ENCODE data around the gene PPP2R5C.

PPP2R5C gene

DNA sequence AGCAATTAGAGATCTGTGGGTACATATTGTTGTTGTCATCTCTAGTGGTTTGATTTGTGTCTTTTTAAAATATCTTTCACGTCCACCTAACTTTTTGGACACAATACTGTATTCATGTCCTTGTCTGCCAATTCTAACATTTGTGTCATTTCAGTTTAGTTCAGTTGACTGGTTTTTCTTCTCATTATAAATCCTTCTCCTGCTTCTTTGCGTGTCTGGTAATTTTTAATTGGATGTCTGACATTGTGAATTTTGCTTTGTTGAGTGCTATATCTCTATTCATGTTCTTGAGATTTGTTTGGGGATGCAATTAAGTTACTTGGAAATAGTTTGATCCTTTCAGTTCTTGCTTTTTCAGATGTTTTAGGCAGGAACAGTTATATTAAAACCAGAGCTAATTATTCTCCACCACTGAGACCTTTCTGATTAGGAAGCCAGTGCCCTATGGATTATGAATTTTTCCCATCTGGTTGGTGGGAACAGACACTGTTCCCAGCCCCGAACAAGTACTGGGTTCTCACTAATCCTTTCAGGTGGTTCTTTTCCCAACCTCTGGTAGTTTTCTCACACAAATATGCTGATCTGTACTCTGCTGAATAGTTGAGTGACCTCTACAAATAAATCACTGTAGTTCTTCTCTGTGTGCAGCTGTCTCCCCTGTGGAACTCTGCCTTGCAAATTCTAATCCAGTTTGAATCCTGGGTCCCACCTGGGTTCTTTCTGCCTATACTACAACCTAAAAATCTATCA, 111.7 kb downstream of the PPP2R5C start:
- DNase-seq = no peak

DNA sequence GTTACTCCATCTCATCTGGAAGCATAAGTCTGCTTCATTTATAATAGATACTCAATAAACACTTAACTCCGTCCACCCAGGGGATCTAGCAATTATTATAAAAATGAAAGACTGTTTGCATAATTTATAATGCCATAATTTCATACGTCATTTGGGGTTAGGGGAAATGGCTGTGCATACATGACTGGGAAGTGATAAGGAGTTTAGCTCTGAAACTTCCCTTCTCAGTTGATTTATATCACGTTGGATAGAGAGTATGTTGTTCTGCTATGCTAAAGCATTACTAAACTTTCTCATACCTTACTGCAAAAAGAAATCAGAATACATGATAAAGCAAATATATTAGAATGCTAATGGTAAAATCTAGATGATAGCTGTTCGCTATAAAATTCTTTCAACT, 112.5 kb downstream of the PPP2R5C start:
- no peak for DNase-seq

DNA sequence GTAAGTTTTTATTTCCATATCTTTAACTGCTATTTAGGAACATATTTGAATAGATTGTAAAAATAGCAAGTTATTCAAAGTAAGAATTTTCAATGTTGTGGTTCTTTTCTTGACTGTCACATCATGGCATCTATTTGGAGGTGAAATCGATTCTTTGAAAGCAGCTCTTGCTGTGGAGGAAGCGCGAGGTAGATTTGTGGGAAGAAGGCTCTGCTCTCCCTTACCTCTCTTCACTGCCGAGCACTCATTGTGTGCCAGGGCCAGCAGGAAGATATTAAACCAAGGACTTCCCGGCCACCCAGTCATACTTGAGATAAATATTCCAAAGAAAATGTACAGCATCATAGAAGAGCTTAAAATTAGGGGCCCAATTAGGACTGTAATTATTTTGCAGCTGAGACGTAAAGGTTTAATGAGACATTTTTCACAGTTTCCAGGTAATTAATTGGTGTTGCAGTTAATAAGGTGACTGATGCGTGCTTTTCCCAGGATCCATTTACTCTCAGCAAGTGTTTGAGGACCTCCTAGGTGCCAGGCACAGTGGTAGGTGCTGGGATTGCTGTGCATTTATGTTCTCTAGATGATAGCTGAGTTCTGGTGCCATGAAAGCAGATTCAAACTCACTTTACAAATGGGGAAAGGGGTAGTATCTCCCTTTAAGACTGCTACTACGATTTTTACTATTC, 113.7 kb downstream of the PPP2R5C start:
- DNase-seq = no peak

DNA sequence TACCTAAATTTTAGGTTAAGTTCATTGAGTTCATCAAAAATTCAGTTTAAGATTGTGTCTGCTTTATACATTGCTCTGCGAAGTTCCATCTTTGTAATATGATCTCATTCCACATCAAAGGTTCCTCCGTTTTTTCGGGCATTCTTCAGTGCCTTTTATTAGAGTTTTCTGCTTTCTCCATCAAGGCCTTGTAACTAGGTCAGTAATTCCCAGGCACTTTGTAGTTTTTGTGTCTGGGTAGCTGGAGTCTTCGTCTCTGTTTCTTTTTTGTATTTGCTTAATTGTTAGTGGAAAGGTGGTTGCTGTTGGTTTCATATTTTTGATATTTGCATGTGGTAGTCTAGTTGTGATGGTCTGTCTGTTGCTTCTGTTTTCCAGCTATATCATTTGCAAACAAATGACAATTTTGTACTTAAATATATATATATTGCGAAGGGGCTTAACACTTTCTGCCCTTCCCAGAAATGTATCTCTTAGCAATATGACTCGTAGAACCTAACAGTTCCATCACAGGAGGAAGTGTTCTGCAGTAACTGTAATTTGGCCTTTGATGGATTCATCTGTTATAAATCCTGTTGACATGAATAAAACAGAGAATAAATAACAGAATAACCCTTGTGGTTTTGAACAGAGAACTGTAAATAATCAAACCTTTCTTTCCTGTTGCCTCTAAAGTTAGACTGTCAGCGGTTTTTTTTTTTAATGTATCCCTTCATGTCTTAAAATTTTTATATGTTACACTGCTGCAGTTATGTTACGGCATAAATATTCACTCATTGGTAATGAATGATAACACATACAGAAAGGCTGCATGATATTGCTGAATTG, 114.4 kb downstream of the PPP2R5C start:
- no peak for DNase-seq

DNA sequence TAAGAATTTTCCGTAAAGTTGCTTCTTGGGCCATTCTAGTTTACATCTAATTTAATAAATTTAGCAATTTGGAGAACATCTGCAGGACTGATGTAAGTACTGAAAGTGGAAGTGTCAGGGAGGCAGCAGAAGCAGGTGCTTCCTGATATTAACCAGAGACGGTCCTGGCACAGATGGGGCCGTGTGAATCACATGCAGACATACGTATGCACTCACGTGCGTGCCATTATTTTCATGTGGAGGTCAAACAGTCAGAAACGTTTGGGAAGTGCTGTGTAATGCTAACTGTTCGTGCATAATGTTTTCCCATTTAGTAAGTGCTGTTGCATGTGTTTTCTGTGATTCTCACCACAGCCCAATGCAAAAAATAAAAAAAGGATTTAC, 115.0 kb downstream of the PPP2R5C start:
- peak; percentile 55 for DNase-seq

DNA sequence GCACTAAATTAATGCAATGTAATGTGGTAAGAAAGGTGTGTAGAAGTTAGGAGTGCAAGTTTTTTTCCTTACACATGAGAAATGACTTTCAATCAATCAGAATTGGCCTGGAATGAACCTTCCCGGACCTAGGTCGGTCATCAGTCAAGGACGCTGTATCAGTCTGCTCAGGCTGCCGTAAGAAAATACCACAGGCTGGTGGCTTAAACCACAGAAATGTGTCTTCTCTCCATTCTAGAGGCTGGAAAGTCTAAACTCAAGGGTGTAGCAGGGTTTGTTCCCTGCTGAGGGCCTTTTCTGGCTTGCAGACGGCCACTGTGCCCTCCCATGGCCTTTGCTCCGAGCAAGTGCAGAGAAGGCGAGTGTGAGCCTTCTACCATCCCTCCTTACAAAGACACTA, 116.3 kb downstream of the PPP2R5C start:
- DNase-seq = no peak

DNA sequence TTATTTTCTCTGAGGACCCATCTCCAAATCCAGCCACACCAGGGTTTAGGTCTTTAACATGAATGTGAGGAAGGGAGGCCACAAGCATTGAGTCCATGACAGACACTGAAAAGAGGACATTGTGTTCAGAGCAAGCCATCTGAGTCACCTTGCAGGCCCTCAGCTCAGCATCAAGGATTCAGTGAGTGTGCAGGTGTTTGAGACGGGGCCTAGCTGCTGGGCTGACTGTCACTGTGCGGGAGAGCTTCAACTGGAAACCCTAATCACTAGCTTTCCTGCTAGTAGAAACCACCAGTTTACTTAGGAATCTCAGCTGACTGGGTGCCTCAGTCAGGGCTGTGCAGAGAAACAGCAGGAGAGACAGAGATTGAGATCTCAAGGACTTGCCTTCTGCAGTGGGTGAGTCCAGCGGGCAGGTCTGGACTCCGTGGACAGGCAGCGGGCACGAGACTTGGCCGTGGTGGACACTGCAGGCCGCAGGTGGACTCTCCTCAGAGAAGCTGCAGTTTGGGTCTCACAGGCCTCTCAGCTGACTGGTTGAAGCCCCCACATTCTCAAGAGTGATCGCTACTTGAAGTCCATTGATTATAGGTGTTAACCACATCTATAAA, 116.8 kb downstream of the PPP2R5C start:
- no peak for DNase-seq

DNA sequence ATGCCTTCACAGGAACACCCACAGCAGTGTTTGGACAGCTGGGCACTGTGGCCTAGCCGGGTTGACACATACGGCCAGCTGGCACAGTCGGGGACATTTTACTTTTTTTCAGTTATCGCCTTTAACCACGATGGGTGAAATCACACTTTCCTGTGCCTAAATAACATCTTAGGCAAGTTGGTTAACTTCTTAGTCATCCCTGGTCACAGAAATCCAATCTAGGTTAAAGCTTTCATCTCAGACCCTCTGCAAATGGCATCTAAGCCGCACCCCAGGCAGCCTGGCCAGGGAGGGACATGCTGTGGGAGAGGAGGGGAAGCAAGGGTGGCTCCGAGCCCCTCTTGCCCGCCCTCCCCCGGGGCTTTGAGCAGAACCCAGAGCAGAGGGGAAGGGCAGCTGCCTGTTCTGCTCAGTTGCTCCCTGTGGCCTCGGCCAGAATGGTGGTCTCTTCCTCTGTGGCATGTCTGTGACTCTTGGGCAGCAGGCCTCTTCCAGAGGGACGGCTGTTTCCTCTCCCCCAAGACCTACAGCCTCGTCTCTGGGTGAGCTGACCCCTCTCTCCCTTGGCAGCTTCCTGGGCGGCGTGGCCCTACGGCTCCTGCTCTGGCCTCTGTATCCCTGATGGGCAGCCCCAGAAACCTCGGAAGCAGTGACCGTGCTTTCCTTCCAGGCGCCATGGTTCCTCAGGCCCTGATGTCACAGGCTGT, 117.5 kb downstream of the PPP2R5C start:
- DNase-seq = no peak

DNA sequence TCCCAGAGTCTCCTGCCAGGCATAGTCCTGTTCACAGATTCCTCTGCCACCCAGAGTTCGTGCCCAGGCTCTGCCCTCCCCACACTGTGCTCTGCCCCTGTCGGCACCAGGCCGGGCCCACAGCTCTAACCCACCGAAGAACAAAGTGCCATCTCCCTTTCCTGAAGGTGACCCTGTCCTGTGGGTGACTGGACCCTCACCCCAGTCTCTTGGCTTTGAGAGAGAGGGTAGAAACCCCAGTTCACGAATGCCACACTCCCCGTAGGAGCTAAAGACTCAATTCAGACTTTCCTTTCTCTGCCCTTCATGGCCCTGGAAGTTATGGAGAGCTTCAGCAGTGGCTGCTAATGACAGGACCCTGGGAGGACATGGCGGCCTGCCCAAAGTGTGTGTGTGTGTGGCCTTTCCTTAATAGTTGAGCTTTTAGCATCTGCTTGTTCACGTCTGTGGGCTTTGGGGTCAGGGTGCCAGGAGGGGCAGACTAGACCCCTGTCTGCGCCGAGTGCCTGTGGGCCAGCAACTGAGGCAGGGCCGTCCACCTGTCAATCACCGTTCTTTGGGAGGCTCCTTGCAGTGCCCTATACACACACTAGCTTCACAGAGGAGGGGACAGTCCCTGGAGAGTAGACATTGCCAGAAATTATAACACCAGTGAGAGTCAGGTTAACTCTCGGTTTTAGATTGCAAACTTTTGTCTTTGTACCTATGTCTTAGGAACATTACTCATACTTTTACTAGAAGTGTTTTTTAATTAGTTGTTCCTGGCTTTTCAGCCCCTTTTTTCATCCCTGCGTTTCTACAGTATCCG, 118.2 kb downstream of the PPP2R5C start:
- DNase-seq = no peak

DNA sequence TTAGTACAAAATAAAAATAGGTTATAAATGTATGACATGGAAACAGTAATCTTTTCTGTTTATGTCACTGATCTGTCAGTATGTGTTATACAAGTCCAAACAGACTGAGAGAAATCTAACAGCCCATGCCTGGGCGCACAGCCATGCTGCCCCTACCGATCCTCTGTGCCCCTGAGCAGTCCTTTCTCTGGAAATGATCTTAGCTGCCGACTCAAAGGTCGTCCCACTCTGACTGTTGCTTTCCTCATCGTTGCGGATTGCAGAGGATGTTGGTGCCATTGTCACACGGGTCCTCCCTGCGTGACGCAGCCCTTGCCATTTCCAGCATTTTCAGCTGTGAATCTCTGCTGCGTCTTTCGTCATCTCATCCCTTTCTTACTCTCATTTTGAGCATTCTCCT, 119.9 kb downstream of the PPP2R5C start:
- no peak for DNase-seq

DNA sequence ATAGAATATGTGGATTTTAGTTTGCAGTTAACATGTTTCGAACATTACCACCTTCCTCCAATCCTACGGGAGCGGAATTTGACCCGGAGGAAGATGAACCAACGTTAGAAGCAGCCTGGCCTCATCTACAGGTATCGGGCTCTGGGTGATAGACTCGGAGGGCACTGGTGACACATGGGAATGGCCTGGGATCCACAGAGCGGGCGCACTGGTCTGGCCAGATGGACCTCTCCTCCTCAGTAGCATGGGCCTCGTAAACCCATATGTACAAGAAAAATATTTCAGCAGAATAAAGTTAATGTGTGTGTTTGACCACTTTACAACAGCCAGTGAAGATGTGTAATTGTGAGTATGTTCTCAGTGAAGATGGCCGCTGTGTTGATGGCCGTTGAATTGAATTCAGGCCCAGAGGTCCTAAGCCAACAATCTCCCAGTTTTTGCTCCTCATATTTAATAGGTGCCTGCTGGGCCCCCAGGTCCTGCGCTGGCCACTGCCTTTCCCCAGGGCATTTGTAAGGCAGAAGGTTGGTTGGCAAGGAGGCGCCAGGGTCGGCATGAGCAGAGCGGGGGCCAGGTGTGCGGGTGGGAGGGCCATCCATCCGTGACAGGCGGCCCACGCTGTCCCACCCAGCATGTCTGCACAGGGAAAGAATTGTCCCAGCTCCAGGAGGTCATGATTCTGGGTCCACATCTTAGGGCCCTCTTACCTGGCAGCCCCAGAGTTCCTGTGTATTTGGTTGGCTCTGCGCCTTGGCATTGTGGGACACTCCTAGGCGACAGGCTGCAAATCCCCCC, 120.8 kb downstream of the PPP2R5C start:
- DNase-seq = no peak

DNA sequence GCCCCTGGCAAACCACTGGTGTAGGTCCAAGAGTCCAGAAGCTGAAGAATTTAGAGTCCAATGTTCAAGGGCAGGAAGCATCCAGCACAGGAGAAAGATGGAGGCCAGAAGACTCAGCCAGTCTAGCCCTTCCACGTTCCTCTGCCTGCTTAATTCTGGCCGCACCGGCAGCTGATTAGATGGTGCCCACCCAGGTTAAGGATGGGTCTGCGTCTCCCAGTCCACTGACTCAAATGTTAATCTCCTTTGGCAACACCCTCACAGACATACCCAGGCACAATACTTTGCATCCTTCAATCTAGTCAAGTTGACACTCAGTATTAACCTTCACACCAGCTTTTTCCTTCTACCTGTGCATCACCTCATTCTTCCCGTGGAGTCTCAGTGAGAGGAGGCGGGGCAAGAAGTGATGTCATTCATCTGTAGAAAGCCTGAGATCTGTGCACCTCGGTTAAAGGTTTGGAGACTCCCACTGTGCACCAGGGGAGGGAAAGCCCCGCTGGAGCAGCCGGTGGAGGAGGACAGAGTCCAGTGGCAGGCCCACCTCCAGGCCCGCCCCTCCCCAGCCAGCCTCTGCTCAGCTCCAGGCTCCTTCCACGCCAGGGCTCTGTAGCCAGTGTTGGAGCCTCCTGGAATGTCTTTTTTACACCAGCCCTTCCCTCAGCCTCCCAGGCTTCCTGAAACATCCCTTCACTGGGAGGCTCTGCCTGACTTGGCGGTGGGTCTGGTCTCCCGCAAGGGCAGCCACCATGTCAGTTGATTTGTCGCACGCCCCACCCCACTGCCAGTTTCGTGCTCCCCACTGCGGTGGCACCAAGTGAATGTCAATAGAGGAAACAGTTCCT, 122.8 kb downstream of the PPP2R5C start:
- DNase-seq = no peak

DNA sequence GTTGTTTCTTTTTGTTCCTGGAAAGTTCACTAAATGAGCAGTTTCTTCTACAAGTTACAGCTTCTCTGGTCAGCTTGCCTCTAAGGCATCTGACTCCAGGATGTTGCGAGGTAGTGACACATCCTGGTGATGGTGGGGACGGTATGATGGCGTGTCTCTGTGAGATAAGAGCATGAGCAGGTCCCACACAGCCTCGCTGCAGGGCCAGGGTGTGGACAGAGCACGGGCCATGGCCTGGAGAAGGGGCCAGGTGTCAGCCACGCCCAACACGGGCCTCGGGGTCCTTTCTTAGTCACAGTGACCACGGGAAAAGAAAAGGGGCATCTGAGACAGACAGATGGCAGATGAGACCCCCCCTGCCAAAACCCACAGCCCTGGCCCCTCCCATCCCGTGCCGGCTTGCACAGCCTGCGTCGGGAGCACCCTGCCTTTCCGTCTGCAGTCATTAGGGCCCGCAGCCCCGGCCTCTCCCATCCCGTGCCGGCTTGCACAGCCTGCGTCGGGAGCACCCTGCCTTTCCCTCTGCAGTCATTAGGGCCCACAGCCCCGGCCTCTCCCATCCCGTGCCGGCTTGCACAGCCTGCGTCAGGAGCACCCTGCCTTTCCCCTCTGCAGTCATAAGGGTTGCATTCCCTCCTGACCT, 123.5 kb downstream of the PPP2R5C start:
- DNase-seq = no peak

DNA sequence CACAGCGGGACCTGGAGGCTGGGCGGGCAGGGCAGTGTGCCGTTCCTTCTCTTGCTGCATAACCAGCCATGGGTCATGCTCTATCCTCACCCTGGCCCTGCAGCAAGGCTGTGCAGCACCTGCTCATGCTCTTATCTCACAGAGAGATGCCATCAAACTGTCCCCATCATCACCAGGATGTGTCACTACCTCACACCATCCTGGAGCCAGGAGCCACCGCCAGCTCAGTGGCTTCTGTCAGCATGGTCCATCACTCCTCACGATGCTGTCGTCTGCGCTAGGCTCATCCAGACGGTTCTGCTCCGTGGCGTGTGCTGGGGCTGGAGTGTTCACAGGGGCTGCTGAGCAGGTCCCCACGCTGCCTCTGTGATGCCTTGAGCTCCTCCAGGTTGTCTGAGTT, 125.7 kb downstream of the PPP2R5C start:
- DNase-seq = no peak

DNA sequence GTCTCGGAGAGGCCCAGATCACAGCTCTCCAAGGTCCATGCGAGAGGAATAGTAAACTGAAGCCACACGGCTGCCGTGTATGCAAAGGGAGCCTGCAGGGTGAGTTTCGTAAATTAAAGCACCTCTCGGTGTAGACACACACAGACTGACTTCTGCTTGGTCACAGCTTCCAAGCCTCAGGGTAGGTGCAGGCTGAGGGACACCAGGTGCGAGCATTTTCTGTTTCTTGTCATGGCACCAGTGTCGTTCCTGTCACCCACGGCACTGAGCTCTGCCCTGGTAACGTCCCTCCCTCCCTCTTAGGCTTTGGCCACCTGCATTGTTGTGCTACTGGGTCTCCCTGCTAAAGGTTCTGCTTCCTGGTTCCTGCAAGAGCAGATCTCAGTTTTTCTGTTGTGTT, 126.7 kb downstream of the PPP2R5C start:
- no peak for DNase-seq

DNA sequence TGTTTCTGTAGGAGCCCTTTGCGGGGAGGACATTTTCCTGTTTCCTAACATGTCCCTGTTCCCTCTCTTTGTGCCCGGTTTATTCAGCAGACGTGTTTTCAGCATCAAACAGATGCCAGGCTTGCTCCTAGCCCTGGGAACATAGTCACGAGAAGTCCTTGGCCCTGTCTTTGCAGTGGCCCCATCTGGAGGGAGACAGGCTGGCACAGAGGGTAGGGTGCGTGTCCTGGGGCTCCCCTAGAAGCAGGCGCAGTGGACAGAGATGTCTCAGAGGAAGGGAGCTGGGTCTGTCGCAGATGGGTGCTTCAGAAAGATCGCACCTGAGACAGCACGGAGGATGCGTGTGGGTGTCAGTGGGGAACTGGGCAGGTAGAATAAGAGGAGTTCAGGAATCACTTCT, 127.9 kb downstream of the PPP2R5C start:
- DNase-seq = no peak

DNA sequence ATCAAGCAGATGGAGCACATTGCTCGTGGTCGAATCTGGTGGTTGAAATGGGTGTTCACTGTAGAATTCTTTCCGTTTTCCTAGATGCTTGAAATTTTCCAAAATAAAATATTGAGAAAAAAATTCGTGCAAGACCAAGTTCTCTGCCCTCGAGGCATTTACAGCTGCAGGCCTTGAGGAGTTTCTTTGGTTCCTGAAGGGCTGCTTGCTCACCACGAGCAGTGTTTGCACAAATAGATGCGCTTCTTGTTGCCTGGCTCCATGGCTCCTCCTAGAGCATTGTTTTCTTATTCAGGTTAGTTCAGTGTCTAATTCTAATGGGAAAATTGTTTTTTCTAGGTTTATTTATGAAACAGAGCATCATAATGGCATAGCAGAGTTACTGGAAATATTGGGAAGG, 128.4 kb downstream of the PPP2R5C start:
- no peak for DNase-seq

DNA sequence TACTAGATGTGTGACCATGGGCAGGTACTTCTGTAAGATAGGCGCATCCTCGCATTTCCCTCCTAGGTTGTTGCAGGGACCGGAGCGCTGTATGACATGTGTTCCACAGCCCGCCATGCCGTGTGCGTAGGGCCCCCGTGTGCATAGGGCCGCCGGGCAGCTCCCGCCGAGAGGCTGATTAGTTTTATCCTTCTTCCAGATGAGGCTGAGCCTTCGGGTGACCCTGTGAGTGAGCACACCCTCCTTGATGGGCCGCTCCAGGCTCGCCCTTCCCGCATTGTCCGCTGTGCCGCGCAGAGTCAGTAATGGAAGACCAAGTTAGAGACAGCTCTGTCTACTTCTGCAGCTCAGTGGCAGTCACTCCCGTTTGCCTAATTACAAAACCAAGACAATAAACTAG, 130.0 kb downstream of the PPP2R5C start:
- no peak for DNase-seq

DNA sequence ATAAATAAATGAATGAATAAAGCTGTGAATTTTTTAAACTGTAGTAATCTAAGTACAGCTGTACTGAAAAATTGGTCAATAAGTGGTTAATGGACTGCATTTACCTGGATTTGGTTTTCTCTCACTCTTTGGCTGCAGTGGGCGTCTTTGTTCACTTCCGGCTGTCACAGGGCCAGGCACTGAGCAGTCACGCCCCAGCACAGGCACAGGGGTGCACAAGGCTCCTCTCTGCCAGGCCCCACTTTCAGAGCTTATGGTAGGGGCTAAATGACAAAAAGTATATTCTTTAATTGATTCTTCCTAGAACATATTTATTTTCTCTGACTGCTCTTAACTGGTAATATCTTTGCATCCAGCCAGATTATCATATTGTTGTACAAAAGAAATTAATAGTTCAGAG, 132.2 kb downstream of the PPP2R5C start:
- no peak for DNase-seq

All from activated CD4-positive, alpha-beta T cell treated with anti-CD3 and anti-CD28 coated beads for 1 hour (primary cell).